Stimulated activated CD8-positive, alpha-beta memory T cell treated with anti-CD3 and anti-CD28 coated beads, Interleukin-12 subunit alpha, Interleukin-12 subunit beta, amount 100 ng/mL, for 1 hour (primary cell): ENCODE data around the gene PCDHGB6.
A peak's percentile ranks its signal among the peaks of the same experiment; 100 is the strongest.
"Not testable (repeated sequence)": the region's sequence is repeated elsewhere in the genome, so short reads cannot be mapped to it uniquely, and the experiment has no call there.

Experiments used
- DNase-seq: peaks from one replicate; pipeline ENCODE4 v3.0.0-alpha.2; 2020; ENCODE audit warnings: low read depth

The PCDHGB6 gene

DNA sequence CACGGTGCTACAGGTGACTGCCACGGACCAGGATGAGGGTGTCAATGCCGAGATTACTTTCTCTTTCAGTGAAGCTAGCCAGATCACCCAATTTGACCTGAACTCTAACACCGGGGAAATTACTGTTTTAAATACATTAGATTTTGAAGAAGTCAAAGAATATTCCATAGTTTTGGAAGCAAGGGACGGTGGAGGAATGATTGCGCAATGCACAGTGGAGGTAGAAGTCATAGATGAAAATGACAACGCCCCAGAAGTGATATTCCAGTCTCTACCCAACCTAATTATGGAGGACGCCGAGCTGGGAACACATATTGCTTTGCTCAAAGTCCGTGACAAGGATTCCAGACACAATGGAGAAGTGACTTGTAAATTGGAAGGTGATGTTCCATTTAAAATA, 19.2 kb upstream of the PCDHGB6 start:
- DNase-seq = no peak

DNA sequence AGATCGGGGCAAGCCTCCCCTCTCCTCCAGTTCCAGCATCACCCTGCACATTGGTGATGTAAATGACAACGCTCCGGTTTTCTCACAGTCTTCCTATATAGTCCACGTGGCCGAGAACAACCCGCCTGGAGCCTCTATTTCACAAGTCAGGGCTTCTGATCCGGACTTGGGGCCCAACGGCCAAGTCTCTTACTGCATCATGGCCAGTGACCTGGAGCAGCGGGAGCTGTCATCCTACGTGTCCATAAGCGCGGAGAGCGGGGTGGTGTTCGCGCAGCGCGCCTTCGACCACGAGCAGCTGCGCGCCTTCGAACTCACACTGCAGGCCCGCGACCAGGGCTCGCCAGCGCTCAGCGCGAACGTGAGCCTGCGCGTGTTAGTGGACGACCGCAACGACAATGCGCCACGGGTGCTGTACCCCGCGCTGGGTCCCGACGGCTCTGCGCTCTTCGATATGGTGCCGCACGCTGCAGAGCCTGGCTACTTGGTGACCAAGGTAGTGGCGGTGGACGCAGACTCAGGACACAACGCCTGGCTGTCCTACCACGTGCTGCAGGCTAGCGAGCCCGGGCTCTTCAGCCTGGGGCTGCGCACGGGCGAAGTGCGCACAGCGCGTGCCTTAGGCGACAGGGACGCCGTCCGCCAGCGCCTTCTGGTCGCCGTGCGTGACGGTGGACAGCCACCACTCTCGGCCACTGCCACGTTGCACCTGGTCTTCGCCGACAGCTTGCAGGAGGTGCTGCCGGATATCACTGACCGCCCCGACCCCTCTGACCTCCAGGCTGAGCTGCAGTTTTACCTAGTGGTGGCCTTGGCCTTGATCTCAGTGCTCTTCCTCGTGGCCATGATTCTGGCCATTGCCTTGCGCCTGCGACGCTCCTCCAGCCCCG, 18.4 kb upstream of the PCDHGB6 start:
- no peak for DNase-seq

DNA sequence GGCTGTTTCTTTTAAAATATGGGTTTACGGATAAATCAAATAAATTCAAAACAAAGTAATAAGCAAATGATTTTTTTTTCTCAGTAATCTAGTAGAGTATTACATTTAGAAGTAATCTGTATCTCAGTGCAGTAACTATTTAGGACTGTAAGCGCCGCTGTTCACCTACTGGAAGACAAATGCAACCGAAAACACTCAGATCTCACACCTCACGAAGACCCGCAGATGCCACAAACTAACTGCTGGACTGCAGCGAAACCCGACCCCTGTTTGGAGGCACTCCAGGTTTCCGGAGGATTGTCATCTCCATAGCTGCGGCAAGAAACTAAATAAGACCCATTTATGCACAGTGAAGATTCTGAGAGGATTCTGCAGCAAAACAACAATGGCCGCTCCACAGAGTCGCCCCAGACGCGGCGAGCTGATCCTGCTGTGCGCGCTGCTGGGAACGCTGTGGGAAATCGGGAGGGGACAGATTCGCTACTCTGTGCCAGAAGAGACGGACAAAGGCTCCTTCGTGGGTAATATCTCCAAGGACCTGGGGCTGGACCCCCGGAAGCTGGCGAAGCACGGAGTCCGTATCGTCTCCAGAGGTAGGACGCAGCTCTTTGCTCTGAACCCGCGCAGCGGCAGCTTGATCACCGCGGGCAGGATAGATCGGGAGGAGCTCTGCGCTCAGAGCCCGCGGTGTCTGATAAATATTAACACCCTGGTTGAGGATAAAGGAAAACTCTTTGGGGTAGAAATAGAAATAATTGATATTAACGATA, 15.2 kb upstream of the PCDHGB6 start, which contains the start of gene PCDHGA8:
Gene PCDHGA8 (plus strand): TSS at position 205 of the 770 bp plus-strand sequence. CDS start 181 bp downstream, at position 386.
- DNase-seq = no peak

DNA sequence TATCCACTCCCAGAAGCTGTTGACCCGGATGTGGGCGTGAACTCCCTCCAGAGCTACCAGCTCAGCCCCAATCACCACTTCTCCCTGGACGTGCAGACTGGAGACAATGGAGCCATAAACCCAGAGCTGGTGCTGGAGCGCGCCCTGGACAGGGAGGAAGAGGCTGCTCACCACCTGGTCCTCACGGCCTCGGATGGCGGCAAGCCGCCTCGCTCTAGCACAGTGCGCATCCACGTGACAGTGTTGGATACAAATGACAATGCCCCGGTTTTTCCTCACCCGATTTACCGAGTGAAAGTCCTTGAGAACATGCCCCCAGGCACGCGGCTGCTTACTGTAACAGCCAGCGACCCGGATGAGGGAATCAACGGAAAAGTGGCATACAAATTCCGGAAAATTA, 14.6 kb upstream of the PCDHGB6 start:
- DNase-seq = no peak

DNA sequence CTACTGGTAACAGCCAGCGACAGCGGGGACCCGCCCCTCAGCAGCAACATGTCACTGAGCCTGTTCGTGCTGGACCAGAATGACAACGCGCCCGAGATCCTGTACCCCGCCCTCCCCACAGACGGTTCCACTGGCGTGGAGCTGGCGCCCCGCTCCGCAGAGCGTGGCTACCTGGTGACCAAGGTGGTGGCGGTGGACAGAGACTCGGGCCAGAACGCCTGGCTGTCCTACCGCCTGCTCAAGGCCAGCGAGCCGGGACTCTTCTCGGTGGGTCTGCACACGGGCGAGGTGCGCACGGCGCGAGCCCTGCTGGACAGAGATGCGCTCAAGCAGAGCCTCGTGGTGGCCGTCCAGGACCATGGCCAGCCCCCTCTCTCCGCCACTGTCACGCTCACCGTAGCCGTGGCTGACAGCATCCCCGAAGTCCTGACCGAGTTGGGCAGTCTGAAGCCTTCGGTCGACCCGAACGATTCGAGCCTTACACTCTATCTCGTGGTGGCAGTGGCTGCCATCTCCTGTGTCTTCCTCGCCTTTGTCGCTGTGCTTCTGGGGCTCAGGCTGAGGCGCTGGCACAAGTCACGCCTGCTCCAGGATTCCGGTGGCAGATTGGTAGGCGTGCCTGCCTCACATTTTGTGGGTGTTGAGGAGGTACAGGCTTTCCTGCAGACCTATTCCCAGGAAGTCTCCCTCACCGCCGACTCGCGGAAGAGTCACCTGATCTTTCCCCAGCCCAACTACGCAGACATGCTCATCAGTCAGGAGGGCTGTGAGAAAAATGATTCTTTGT, 13.2 kb upstream of the PCDHGB6 start:
- DNase-seq = not testable (repeated sequence)

DNA sequence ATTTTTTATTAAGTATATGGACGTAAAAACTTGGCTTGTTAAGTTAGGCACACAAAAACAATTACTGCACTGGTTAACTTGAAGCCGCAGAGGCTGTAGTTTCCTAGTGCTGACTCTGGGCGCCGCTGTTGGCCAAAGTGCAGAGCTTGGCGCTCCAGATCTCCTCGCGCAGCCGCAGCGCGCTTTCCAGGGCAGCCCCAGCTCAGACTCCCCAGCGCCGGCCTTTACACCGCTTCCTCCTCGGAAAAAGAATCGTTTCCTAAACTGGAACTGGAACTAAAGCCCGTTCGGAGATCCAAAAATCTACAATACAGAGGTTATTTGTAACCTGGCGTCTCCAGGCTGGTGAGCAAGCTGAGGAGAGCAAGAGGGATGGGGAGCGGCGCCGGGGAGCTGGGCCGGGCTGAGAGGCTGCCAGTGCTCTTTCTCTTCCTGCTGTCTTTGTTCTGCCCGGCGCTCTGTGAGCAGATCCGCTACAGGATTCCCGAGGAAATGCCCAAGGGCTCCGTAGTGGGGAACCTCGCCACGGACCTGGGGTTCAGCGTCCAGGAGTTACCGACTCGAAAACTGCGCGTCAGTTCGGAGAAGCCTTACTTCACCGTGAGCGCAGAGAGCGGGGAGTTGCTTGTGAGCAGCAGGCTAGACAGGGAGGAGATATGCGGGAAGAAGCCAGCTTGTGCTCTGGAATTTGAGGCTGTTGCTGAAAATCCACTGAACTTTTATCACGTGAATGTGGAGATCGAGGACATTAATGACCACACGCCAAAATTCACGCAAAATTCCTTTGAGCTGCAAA, 9.9 kb upstream of the PCDHGB6 start, which contains the start of gene PCDHGB5:
Gene PCDHGB5 (plus strand): TSS at position 192 of the 796 bp plus-strand sequence. CDS start 181 bp downstream, at position 373.
- DNase-seq = not testable (repeated sequence)

DNA sequence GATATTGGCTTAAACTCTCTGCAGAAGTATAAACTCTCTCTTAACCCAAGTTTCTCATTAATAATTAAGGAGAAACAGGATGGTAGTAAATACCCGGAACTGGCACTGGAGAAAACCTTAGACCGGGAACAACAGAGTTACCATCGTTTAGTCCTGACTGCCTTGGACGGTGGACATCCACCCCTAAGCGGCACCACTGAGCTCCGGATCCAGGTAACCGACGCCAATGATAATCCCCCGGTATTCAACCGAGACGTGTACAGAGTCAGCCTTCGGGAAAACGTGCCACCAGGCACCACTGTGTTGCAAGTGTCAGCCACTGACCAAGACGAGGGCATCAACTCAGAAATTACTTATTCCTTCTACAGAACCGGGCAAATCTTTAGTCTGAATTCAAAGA, 9.2 kb upstream of the PCDHGB6 start:
- no peak for DNase-seq

DNA sequence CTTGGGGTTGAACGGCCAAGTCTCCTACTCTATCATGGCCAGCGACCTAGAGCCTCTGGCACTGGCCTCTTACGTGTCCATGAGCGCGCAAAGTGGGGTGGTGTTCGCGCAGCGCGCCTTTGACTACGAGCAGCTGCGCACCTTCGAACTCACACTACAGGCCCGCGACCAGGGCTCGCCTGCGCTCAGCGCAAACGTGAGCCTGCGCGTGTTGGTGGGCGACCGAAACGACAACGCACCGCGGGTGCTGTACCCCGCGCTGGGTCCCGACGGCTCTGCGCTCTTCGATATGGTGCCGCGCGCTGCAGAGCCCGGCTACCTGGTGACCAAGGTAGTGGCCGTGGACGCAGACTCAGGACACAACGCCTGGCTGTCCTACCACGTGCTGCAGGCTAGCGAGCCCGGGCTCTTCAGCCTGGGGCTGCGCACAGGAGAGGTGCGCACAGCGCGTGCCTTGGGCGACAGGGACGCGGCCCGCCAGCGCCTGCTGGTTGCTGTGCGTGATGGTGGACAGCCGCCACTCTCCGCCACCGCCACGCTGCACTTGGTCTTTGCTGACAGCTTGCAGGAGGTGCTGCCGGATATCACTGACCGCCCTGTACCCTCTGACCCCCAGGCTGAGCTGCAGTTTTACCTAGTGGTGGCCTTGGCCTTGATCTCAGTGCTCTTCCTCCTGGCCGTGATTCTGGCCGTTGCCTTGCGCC, 8.1 kb upstream of the PCDHGB6 start:
- no peak for DNase-seq

DNA sequence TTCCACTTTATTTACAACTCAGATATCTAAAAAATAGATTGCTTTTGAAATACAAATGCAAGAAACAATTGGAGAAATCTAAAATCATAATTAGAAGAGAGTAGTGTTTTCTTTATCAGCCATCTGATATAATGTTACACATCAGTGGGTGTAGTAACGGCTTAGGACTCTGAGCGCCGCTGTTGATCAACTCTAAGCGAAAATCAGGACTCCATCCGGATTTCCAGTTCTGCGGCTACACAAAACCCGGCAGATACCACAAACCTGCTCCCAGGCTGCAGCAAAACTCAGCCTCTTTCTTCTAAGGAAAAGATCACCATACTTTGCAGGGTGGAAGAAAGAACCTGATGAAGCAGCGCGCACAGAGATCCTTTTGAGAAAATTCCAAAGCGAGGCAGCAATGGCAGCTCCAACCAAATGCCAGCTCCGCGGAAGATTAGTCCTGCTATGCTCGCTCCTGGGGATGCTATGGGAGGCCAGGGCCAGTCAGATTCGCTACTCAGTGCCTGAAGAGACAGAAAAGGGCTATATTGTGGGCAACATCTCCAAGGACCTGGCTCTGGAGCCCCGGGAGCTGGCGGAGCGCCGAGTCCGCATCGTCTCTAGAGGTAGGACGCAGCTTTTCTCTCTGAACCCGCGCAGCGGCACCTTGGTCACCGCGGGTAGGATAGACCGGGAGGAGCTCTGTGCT, 5.1 kb upstream of the PCDHGB6 start, which contains the start of gene PCDHGA9:
Gene PCDHGA9 (plus strand): TSS at position 226 of the 691 bp plus-strand sequence. CDS start 175 bp downstream, at position 401.
- no peak for DNase-seq

DNA sequence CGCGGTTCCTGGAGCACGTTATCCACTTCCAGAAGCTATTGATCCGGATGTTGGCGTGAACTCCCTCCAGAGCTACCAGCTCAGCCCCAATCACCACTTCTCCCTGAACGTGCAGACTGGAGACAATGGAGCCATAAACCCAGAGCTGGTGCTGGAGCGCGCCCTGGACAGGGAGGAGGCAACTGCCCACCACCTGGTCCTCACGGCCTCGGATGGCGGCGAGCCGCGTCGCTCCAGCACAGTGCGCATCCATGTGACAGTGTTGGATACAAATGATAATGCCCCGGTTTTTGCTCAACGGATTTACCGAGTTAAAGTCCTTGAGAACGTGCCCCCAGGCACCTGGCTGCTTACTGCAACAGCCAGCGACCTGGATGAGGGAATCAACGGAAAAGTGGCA, 4.4 kb upstream of the PCDHGB6 start:
- no peak for DNase-seq

DNA sequence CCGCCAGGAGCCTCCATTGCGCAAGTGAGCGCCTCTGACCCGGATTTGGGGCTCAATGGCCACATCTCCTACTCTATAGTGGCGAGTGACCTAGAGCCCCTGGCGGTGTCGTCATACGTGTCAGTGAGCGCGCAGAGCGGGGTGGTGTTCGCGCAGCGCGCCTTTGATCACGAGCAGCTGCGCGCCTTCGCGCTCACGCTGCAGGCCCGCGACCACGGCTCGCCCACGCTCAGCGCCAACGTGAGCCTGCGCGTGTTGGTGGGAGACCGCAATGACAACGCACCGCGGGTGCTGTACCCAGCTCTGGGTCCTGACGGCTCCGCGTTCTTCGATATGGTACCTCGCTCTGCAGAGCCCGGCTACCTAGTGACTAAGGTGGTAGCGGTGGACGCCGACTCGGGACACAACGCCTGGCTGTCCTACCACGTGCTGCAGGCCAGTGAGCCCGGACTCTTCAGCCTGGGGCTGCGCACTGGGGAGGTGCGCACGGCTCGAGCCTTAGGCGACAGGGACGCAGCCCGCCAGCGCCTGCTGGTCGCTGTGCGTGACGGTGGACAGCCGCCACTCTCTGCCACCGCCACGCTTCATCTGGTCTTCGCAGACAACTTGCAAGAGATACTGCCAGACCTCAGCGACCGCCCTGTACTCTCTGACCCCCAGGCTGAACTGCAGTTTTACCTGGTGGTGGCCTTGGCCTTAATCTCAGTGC, 1.9 kb downstream of the PCDHGB6 start:
- no peak for DNase-seq

DNA sequence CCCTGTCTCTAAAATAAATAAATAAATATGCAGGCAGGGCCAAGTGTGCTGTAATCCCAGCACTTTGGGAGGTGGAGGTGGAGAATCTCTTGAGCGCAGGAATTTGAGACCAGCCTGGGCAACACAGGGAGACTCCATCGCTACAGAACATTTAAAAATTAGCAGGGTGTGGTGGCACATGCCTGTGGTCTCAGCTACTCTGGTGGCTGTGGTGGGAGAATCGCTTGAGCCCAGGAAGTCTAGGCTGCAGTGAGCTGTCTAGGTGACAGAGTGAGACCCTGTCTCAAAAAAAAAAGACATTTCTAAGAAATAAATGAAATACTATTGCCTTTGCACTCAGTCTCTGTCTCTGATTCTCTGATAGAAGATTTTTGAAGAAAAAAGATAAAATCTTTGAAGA, 3.8 kb downstream of the PCDHGB6 start:
- DNase-seq = no peak

DNA sequence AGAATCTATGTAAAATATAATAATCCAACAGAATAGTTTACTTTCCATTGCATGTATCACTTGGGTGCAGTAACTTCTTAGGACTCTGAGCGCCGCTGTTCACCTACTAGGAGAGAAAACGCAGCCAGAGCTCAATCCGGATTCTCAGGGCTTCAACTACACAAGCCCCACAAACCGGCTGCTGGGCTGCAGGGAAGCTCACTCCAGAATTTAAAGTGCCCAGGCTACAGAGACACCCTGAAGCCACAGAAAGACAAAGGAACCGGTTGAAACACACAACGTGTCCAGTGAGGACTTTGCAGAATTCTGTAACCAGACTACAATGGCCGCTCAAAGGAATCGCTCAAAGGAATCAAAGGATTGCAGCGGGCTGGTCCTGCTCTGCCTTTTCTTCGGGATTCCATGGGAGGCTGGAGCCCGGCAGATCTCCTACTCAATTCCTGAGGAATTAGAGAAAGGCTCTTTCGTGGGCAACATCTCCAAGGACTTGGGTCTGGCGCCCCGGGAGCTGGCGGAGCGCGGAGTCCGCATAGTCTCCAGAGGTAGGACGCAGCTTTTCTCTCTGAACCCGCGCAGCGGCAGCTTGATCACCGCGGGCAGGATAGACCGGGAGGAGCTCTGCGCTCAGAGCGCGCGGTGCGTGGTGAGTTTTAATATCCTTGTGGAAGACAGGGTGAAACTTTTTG, 5.2 kb downstream of the PCDHGB6 start, which contains the start of gene PCDHGA10:
Gene PCDHGA10 (plus strand): TSS at position 134 of the 686 bp plus-strand sequence. CDS start 189 bp downstream, at position 323.
- peak; percentile 26 for DNase-seq

DNA sequence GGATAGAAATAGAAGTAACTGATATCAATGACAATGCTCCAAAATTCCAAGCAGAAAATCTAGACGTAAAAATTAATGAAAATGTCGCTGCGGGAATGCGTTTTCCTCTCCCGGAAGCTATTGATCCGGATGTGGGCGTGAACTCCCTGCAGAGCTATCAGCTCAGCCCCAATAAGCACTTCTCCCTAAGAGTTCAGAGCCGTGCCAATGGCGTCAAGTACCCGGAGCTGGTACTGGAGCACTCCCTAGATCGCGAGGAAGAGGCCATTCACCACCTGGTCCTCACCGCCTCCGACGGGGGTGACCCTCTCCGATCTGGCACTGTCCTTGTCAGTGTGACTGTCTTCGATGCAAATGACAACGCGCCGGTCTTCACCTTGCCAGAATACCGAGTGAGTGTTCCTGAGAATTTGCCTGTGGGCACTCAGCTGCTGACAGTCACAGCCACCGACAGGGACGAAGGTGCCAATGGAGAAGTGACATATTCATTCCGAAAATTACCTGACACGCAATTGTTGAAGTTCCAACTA, 5.8 kb downstream of the PCDHGB6 start:
- no peak for DNase-seq

DNA sequence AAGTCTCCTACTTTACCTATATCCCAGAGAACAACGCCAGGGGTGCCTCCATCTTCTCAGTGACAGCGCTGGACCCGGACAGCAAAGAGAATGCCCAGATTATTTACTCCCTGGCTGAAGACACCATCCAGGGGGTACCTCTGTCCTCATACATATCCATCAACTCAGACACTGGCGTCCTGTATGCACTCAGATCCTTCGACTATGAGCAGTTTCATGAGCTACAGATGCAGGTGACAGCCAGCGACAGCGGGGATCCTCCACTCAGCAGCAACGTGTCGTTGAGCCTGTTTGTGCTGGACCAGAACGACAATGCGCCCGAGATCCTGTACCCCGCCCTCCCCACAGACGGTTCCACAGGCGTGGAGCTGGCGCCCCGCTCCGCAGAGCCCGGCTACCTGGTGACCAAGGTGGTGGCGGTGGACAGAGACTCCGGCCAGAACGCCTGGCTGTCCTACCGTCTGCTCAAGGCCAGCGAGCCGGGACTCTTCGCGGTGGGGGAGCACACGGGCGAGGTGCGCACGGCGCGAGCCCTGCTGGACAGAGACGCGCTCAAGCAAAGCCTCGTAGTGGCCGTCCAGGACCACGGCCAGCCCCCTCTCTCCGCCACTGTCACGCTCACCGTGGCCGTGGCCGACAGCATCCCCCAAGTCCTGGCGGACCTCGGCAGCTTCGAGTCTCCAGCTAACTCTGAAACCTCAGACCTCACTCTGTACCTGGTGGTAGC, 6.9 kb downstream of the PCDHGB6 start:
- not testable (repeated sequence) for DNase-seq

DNA sequence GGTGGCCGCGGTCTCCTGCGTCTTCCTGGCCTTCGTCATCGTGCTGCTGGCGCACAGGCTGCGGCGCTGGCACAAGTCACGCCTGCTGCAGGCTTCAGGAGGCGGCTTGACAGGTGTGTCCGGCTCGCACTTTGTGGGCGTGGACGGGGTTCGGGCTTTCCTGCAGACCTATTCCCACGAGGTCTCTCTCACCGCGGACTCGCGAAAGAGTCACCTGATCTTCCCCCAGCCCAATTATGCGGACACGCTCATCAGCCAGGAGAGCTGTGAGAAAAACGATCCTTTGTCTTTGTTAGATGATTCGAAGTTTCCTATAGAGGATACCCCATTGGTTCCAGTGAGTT, 7.4 kb downstream of the PCDHGB6 start:
- DNase-seq = not testable (repeated sequence)

DNA sequence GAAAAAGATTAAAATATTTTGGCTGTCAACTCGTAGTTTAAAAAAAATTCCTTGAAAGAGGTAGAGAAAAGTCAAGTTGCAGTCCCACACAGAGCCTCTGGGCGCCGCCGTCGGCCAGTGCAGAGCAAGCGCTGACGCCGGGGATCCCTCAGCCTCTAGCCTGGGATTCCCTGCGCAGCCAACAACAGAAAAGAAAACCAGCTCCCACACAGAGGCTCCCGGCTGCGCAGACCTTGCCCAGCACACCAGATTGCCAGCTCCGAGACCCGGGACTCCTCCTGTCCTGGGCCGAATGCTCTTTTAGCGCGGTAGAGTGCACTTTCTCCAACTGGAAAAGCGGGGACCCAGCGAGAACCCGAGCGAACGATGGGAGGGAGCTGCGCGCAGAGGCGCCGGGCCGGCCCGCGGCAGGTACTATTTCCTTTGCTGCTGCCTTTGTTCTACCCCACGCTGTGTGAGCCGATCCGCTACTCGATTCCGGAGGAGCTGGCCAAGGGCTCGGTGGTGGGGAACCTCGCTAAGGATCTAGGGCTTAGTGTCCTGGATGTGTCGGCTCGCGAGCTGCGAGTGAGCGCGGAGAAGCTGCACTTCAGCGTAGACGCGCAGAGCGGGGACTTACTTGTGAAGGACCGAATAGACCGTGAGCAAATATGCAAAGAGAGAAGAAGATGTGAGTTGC, 9.8 kb downstream of the PCDHGB6 start, which contains the start of gene PCDHGB7:
Gene PCDHGB7 (plus strand): TSS at position 184 of the 679 bp plus-strand sequence. CDS start 183 bp downstream, at position 367.
- DNase-seq = not testable (repeated sequence)
